ENCODE results near the gene BUD23.
A peak's percentile ranks its signal among the peaks of the same experiment; 100 is the strongest.
"Not testable (repeated sequence)": the region's sequence is repeated elsewhere in the genome, so short reads cannot be mapped to it uniquely, and the experiment has no call there.

Gene BUD23

DNA sequence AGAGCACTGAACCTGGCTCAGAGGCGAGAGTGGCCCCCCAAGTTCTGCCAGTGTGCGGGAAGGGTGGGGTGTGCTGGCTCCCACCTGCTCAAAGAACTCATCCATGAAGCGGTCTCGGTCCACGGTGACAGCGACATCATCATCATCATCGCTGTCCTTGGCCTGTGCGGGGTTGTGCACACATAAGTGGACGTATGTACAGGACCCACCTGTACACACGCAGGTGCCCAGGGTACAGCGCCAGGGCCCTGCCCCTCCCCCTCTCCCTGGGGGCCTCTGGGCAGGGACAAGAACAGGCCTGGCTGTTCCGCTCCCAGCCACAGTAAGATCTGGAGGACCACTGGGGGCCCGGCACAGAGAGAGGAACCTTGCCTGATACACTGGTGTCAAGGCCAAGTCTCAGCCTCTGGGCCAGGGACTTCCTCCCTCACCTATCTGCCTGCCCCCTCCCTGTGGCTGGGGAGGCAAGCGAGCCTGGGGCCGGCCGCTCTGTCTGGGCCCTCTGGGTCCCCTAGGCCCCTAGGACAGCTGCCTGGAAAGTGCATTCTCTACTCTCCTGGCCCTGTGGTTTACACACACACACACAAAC, 25.7 kb downstream of the BUD23 start:
- H3K27ac Mint-ChIP-seq, result no peak overlapping the region
- H3K36me3 Mint-ChIP-seq (ENCODE audit: low read depth), result no peaks in the 10 kb centered on the region
- H3K4me3 Mint-ChIP-seq, result no peak overlapping the region
- TF ChIP-seq, protein P1, sequence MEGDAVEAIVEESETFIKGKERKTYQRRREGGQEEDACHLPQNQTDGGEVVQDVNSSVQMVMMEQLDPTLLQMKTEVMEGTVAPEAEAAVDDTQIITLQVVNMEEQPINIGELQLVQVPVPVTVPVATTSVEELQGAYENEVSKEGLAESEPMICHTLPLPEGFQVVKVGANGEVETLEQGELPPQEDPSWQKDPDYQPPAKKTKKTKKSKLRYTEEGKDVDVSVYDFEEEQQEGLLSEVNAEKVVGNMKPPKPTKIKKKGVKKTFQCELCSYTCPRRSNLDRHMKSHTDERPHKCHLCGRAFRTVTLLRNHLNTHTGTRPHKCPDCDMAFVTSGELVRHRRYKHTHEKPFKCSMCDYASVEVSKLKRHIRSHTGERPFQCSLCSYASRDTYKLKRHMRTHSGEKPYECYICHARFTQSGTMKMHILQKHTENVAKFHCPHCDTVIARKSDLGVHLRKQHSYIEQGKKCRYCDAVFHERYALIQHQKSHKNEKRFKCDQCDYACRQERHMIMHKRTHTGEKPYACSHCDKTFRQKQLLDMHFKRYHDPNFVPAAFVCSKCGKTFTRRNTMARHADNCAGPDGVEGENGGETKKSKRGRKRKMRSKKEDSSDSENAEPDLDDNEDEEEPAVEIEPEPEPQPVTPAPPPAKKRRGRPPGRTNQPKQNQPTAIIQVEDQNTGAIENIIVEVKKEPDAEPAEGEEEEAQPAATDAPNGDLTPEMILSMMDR (IDR thresholded peaks at IDR 0.05), result no peak
- no peak for DNase-seq
- no peaks in the 10 kb centered on the region for H3K9me3 Mint-ChIP-seq
- H3K4me1 Mint-ChIP-seq, result peaks cover 24% of the 10 kb centered on the region
- no peaks in the 10 kb centered on the region for H3K27me3 Mint-ChIP-seq (ENCODE audit: low read depth, poor library complexity)

DNA sequence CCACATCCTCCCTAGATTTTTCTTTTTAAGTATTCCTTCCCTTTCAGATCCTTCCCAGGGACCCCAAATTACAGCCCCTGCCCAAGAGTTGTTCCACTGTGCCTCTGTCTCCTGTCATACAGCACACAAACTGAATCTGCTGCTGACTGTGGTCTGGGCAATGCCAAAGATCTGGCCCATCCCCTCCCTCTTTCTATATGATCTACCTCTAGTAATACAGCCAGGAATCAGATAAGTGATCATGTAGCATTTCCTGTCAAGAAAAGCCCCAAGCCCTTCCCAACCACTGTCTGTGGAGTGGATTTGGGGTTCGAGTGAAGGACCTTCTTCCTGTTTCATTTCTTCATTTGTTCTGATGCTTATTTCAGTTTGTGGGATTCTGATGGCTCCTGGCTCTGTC, 29.4 kb downstream of the BUD23 start:
- peaks cover 34% of the 10 kb centered on the region for H3K4me1 Mint-ChIP-seq
- H3K4me3 Mint-ChIP-seq, result no peak overlapping the region
- TF ChIP-seq, protein P1 (IDR thresholded peaks at IDR 0.05), result no peak
- DNase-seq, result no peak
- H3K9me3 Mint-ChIP-seq, result no peaks in the 10 kb centered on the region
- H3K36me3 Mint-ChIP-seq (ENCODE audit: low read depth), result no peaks in the 10 kb centered on the region
- peaks cover 1% of the 10 kb centered on the region for H3K27me3 Mint-ChIP-seq (ENCODE audit: low read depth, poor library complexity)
- H3K27ac Mint-ChIP-seq, result no peak overlapping the region

DNA sequence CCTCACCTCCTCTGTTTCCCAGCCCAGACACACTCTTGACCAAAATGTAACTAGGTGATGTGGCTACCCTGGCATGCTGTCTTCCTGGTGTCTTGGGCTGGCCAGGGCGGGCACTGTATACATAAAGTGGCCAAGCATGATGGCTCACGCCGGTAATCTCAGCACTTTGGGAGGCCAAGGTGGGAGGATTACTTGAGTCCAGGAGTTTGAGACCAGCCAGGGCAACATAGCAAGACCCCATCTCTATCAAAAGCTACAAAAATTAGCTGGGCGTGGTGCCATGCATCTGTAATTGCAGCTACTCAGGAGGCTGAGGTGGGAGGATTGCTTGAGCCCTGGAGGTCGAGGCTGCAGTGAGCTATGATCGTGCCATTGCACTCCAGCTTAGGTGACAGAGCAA, 29.9 kb downstream of the BUD23 start:
- peaks cover 39% of the 10 kb centered on the region for H3K4me1 Mint-ChIP-seq
- not testable (repeated sequence) for H3K9me3 Mint-ChIP-seq; DNase-seq; H3K27ac Mint-ChIP-seq; H3K36me3 Mint-ChIP-seq (ENCODE audit: low read depth); H3K4me3 Mint-ChIP-seq; H3K27me3 Mint-ChIP-seq (ENCODE audit: low read depth, poor library complexity)

DNA sequence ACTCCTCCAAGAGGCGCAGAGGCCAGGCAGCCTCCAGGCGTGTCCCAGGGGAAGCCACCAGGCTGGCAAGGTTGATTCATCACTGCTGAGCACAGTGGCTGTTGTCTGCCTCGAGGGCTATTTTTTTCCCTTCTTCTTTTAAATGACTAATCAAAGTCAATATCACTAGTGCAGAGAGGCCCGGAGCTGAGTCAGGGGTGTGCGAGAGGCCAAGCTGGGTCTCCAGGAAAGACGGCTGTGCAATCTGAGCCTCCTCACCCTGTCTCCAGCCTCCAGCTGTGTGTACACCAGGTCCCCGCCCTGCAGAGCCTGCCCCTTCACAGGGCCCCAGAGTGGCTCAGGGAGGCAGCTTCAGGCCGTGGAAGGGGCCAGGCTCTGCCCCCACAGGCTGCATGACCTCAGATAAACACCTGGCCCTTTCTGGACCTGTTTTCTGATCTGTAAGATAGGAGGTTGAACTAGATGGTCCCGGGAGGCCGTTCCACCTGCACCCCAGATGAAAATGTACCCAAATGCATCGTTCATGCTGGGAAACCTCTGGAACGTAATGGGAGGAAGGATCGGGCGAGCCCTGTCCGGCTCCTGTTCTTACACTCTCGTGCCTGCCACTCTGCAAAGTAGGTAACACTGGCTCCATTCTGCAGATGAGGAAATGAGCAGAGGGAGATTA, 32.4 kb downstream of the BUD23 start:
- peaks cover 40% of the 10 kb centered on the region for H3K4me1 Mint-ChIP-seq
- DNase-seq, result peak; percentile 63
- TF ChIP-seq, protein P1 (IDR thresholded peaks at IDR 0.05), result no peak
- H3K27me3 Mint-ChIP-seq (ENCODE audit: low read depth, poor library complexity), result peaks cover 17% of the 10 kb centered on the region
- H3K27ac Mint-ChIP-seq, result peak overlapping the region; percentile 83
- H3K9me3 Mint-ChIP-seq, result no peaks in the 10 kb centered on the region
- no peaks in the 10 kb centered on the region for H3K36me3 Mint-ChIP-seq (ENCODE audit: low read depth)
- H3K4me3 Mint-ChIP-seq, result peak overlapping the region; percentile 63

DNA sequence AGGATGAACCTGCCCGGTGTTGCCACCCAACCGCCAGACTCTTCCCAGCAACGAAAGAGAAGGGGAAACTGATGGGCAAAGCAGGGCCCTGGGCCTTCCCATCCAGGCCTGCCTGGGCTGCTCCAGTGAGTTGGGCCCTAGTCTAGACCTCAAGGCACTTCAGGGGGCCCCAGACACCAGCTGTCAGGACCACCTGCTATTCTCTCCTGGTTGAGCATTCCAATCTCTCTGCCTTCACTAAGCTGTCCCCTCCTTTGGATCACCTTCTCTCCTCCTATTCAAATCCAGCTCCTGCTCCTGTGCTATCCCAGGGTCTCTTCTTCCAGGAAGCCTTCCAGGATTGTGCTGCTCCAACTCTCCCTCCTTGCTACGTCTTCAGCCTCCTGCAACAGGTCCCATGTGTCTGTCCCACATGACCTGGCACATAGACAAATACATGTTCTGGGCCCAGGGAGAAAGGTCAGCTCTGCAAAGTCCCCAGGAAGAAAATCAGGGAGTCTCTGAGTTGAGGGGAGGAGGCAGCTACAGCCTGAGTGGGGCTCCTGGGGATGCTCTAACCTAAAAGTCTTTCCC, 33.0 kb downstream of the BUD23 start:
- TF ChIP-seq, protein P1 (IDR thresholded peaks at IDR 0.05), result no peak
- Mint-ChIP-seq H3K27ac (no peak overlapping the region), H3K9me3 (no peaks in the 10 kb centered on the region), H3K4me1 (peaks cover 44% of the 10 kb centered on the region), H3K27me3 (ENCODE audit: low read depth, poor library complexity) (peaks cover 24% of the 10 kb centered on the region), H3K36me3 (ENCODE audit: low read depth) (no peaks in the 10 kb centered on the region), H3K4me3 (peak overlapping the region; percentile 63)
- DNase-seq, result no peak

DNA sequence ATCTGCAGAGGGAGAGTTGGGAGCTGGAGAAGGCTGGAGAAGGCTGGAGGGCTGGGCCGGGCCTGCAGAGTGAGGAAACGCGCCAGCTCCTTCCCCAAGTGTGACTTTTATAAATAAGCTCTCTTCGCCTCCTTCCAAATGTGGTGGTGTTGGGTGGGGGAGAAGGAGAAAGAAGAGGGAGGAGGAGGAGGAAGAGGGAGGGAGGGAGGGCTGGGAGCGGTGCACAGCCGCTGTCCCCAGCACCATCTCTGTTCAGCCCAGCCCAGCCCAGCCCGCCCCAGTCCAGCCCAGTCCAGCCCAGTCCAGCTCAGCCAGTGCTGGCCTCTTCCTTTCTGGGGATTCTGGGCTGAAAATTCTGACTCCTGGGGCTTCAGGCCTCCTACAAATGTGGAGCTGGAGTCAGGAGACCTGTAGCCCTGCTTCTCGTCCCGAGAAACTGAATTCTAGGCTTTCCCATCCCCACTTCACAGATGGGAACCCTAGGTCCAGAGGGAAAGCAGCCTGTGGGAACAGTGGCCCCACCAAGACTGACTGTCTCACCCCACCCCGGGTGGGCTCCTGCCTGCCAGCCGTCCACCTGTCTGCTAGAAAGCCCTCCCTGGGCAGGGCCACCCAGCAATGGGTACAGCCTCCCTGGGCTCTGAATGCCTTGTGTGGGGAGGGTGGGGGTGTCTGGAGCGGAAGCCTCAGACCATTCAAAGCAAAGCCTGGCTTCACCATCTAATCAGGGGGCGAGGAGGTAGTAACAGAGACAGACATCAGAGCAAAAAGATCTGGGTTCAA, 33.8 kb downstream of the BUD23 start:
- H3K9me3 Mint-ChIP-seq, result no peaks in the 10 kb centered on the region
- H3K4me1 Mint-ChIP-seq, result peaks cover 45% of the 10 kb centered on the region
- peak overlapping the region; percentile 75 for H3K4me3 Mint-ChIP-seq
- H3K27me3 Mint-ChIP-seq (ENCODE audit: low read depth, poor library complexity), result peaks cover 26% of the 10 kb centered on the region
- no peak overlapping the region for H3K27ac Mint-ChIP-seq
- TF ChIP-seq, protein P1 (IDR thresholded peaks at IDR 0.05), result no peak
- DNase-seq, result no peak
- H3K36me3 Mint-ChIP-seq (ENCODE audit: low read depth), result no peaks in the 10 kb centered on the region

Measured in nephron progenitor cell (in vitro differentiated cells).